Naive thymus-derived CD8-positive, alpha-beta T cell (primary cell): Measurements from ENCODE around the gene PHACTR3. TPM values are rescaled to one million over a fixed set of nuclear protein-coding genes. Genes with fewer than 3 reads are reported as not detected.
"Not testable (repeated sequence)": the region's sequence is repeated elsewhere in the genome, so short reads cannot be mapped to it uniquely, and the experiment has no call there.

Experiments used
- ATAC-seq, 2 donors: fragments of 150-1000 bp; cut with Tn5 transposase in 1 of 2; sonication (Bioruptor Pico), chemical (Tn5 transposase) in 1 of 2; 1 replicate in 1 of 2; 2 replicates in 1 of 2; pipeline ENCODE4 v1.10.0; 2021; ENCODE audit warnings: mild to moderate bottlenecking in 2 of 2, moderate library complexity in 2 of 2
- POLR2A ChIA-PET: fragments of 350-600 bp; sonication (Branson Sonifier 250); formaldehyde crosslinking; loops from one replicate; lab custom pipeline; 2021; ENCODE audit warnings: antibody characterized with exemption; lab: Charles Lee
- DNase-seq, 10 donors: peaks; one replicate each; pipeline versions ENCODE4 v3.0.0 to v3.0.0-alpha.2; 2020 to 2022
- H3K27ac Mint-ChIP-seq, 10 donors: one replicate each; pipeline ENCODE4 v1.8.0; 2020 to 2022; ENCODE audit warnings: mild to moderate bottlenecking in 10 of 10, mixed read lengths in 10 of 10, moderate library complexity in 4 of 10, inconsistent platforms in 1 of 10
- H3K27me3 Mint-ChIP-seq, 5 donors: one replicate each; pipeline ENCODE4 v1.8.0; 2021 to 2022; ENCODE audit warnings: mixed read lengths in 5 of 5
- H3K36me3 Mint-ChIP-seq, 3 donors: one replicate each; pipeline ENCODE4 v1.8.0; 2020 to 2022; ENCODE audit warnings: mixed read lengths in 3 of 3, mild to moderate bottlenecking in 2 of 3, inconsistent platforms in 1 of 3
- H3K4me1 Mint-ChIP-seq, 4 donors: one replicate each; pipeline ENCODE4 v1.8.0; 2021 to 2022; ENCODE audit warnings: mixed read lengths in 4 of 4
- H3K4me3 Mint-ChIP-seq, 10 donors: one replicate each; pipeline ENCODE4 v1.8.0; 2020 to 2022; ENCODE audit warnings: mild to moderate bottlenecking in 10 of 10, mixed read lengths in 10 of 10, moderate library complexity in 6 of 10, inconsistent platforms in 1 of 10
- H3K9me3 Mint-ChIP-seq, 9 donors: one replicate each; pipeline ENCODE4 v1.8.0; 2020 to 2022; ENCODE audit warnings: mixed read lengths in 9 of 9, mild to moderate bottlenecking in 3 of 9, inconsistent platforms in 1 of 9, moderate library complexity in 1 of 9
- polyA plus RNA-seq, 3 donors: library from polyadenylated mRNA; unstranded; fragments of 300-500 nt; fragmentation: Illumina TruSeq; gene quantifications; one replicate each; pipeline ENCODE4 v1.2.3, GENCODE V29; 2021
- total RNA-seq, 8 experiments: library from RNA in 2 of 8; stranded (reverse) in 2 of 8; gene quantifications; one replicate each; pipeline ENCODE4 v1.2.3 and lab custom pipeline; 2021 to 2026

PHACTR3 gene
- total and polyA plus RNA-seq, 5 experiments from 2014 or later, result not detected

- peaks cover 0 to 51% (median 23%) of the 10 kb centered on the region in 5 donors for H3K27me3 Mint-ChIP-seq
- H3K9me3 Mint-ChIP-seq, result no peaks in the 10 kb centered on the region
- H3K4me1 Mint-ChIP-seq, result no peaks in the 10 kb centered on the region
- ATAC-seq (no peak), DNase-seq (no peak)
- no peaks in the 10 kb centered on the region for H3K36me3 Mint-ChIP-seq
- no peak overlapping the region for H3K27ac Mint-ChIP-seq
- POLR2A ChIA-PET, result no interaction called here
- H3K4me3 Mint-ChIP-seq, result no peak overlapping the region
These were observed 13.8 kb downstream of the PHACTR3 start for GRCh38 chr20:59618131-59618530.

GRCh38 chr20:59618585-59618984 is 14.2 kb downstream of the PHACTR3 start:
- peaks cover 0 to 51% (median 27%) of the 10 kb centered on the region in 5 donors for H3K27me3 Mint-ChIP-seq
- H3K36me3 Mint-ChIP-seq, H3K4me1 Mint-ChIP-seq, POLR2A ChIA-PET, DNase-seq, ATAC-seq, H3K4me3 Mint-ChIP-seq, H3K27ac Mint-ChIP-seq, H3K9me3 Mint-ChIP-seq: not testable (repeated sequence)

GRCh38 chr20:59620860-59621505 is 16.6 kb downstream of the PHACTR3 start:
- peaks cover 0 to 49% (median 29%) of the 10 kb centered on the region in 5 donors for H3K27me3 Mint-ChIP-seq
- no peaks in the 10 kb centered on the region for H3K36me3 Mint-ChIP-seq
- POLR2A ChIA-PET, result no interaction called here
- H3K9me3 Mint-ChIP-seq, result no peaks in the 10 kb centered on the region
- no peaks in the 10 kb centered on the region for H3K4me1 Mint-ChIP-seq
- DNase-seq (no peak), ATAC-seq (no peak)
- no peak overlapping the region for H3K27ac Mint-ChIP-seq
- no peak overlapping the region for H3K4me3 Mint-ChIP-seq

- DNase-seq (no peak), ATAC-seq (no peak)
- Mint-ChIP-seq H3K4me3 (no peak overlapping the region), H3K4me1 (peaks cover 0 to 3% (median 0%) of the 10 kb centered on the region in 4 donors), H3K27ac (no peak overlapping the region), H3K36me3 (no peaks in the 10 kb centered on the region), H3K27me3 (peaks cover 0 to 34% (median 27%) of the 10 kb centered on the region in 5 donors), H3K9me3 (no peaks in the 10 kb centered on the region)
- POLR2A ChIA-PET, result no interaction called here
These were observed 18.2 kb downstream of the PHACTR3 start for GRCh38 chr20:59622496-59622895.

GRCh38 chr20:59623133-59623532 is 18.8 kb downstream of the PHACTR3 start:
- Mint-ChIP-seq H3K9me3 (no peaks in the 10 kb centered on the region), H3K27ac (no peak overlapping the region), H3K27me3 (peaks cover 2 to 31% (median 23%) of the 10 kb centered on the region in 5 donors), H3K4me3 (no peak overlapping the region), H3K36me3 (no peaks in the 10 kb centered on the region), H3K4me1 (peaks cover 0 to 3% (median 0%) of the 10 kb centered on the region in 4 donors)
- no peak for ATAC-seq
- POLR2A ChIA-PET, result no interaction called here
- DNase-seq, result no peak

GRCh38 chr20:59623583-59623982 is 19.2 kb downstream of the PHACTR3 start:
- Mint-ChIP-seq H3K9me3 (no peaks in the 10 kb centered on the region), H3K27me3 (peaks cover 2 to 28% (median 19%) of the 10 kb centered on the region in 5 donors), H3K27ac (no peak overlapping the region), H3K36me3 (no peaks in the 10 kb centered on the region), H3K4me3 (no peak overlapping the region), H3K4me1 (peaks cover 0 to 3% (median 0%) of the 10 kb centered on the region in 4 donors)
- DNase-seq, result no peak
- ATAC-seq, result no peak
- POLR2A ChIA-PET, result no interaction called here

- DNase-seq (no peak), ATAC-seq (no peak)
- no peak overlapping the region for H3K27ac Mint-ChIP-seq
- H3K4me1 Mint-ChIP-seq, result peaks cover 0 to 3% (median 0%) of the 10 kb centered on the region in 4 donors
- peaks cover 2 to 23% (median 17%) of the 10 kb centered on the region in 5 donors for H3K27me3 Mint-ChIP-seq
- no peak overlapping the region for H3K4me3 Mint-ChIP-seq
- H3K9me3 Mint-ChIP-seq, result no peaks in the 10 kb centered on the region
- POLR2A ChIA-PET, result no interaction called here
- no peaks in the 10 kb centered on the region for H3K36me3 Mint-ChIP-seq
These were observed 20.1 kb downstream of the PHACTR3 start for GRCh38 chr20:59624401-59624800.

GRCh38 chr20:59625214-59625922 is 21.0 kb downstream of the PHACTR3 start:
- ATAC-seq (no peak), DNase-seq (no peak)
- H3K4me3 Mint-ChIP-seq, result no peak overlapping the region
- no peaks in the 10 kb centered on the region for H3K36me3 Mint-ChIP-seq
- no peaks in the 10 kb centered on the region for H3K9me3 Mint-ChIP-seq
- H3K27ac Mint-ChIP-seq, result no peak overlapping the region
- peaks cover 2 to 27% (median 17%) of the 10 kb centered on the region in 5 donors for H3K27me3 Mint-ChIP-seq
- POLR2A ChIA-PET, result no interaction called here
- peaks cover 0 to 3% (median 0%) of the 10 kb centered on the region in 4 donors for H3K4me1 Mint-ChIP-seq

- H3K9me3 Mint-ChIP-seq, result no peaks in the 10 kb centered on the region
- no peak for DNase-seq
- H3K27me3 Mint-ChIP-seq, result peaks cover 3 to 25% (median 11%) of the 10 kb centered on the region in 5 donors
- peaks cover 0 to 3% (median 0%) of the 10 kb centered on the region in 4 donors for H3K4me1 Mint-ChIP-seq
- ATAC-seq, result no peak
- no peak overlapping the region for H3K27ac Mint-ChIP-seq
- H3K36me3 Mint-ChIP-seq, result no peaks in the 10 kb centered on the region
- no peak overlapping the region for H3K4me3 Mint-ChIP-seq
- POLR2A ChIA-PET, result no interaction called here
These were observed 23.0 kb downstream of the PHACTR3 start for GRCh38 chr20:59627298-59627697.

GRCh38 chr20:59628171-59628570 is 23.8 kb downstream of the PHACTR3 start:
- peaks cover 0 to 3% (median 0%) of the 10 kb centered on the region in 4 donors for H3K4me1 Mint-ChIP-seq
- no peak overlapping the region for H3K27ac Mint-ChIP-seq
- no peaks in the 10 kb centered on the region for H3K9me3 Mint-ChIP-seq
- no peak for DNase-seq
- peaks cover 3 to 32% (median 14%) of the 10 kb centered on the region in 5 donors for H3K27me3 Mint-ChIP-seq
- POLR2A ChIA-PET, result no interaction called here
- ATAC-seq, result no peak
- H3K4me3 Mint-ChIP-seq, result no peak overlapping the region
- H3K36me3 Mint-ChIP-seq, result no peaks in the 10 kb centered on the region

GRCh38 chr20:59629141-59630045 is 25.1 kb downstream of the PHACTR3 start:
- H3K4me3 Mint-ChIP-seq, result no peak overlapping the region
- no peaks in the 10 kb centered on the region for H3K36me3 Mint-ChIP-seq
- POLR2A ChIA-PET, result no interaction called here
- DNase-seq (no peak), ATAC-seq (no peak)
- H3K27me3 Mint-ChIP-seq, result peaks cover 3 to 33% (median 8%) of the 10 kb centered on the region in 5 donors
- H3K4me1 Mint-ChIP-seq, result peaks cover 0 to 3% (median 0%) of the 10 kb centered on the region in 4 donors
- no peaks in the 10 kb centered on the region for H3K9me3 Mint-ChIP-seq
- no peak overlapping the region for H3K27ac Mint-ChIP-seq

GRCh38 chr20:59630526-59630925 is 26.2 kb downstream of the PHACTR3 start:
- H3K4me3 Mint-ChIP-seq, result no peak overlapping the region
- peaks cover 4 to 33% (median 10%) of the 10 kb centered on the region in 5 donors for H3K27me3 Mint-ChIP-seq
- no peak overlapping the region for H3K27ac Mint-ChIP-seq
- POLR2A ChIA-PET, result no interaction called here
- peaks cover 0 to 3% (median 0%) of the 10 kb centered on the region in 4 donors for H3K4me1 Mint-ChIP-seq
- ATAC-seq (no peak), DNase-seq (no peak)
- no peaks in the 10 kb centered on the region for H3K9me3 Mint-ChIP-seq
- no peaks in the 10 kb centered on the region for H3K36me3 Mint-ChIP-seq
